ENCODE results near the gene CD63. TPM values are rescaled to one million over a fixed set of nuclear protein-coding genes. Genes with fewer than 3 reads are reported as not detected.

CD63 gene
- total and polyA plus RNA-seq, 10 donors = 395 to 750 (median 568) TPM

DNA sequence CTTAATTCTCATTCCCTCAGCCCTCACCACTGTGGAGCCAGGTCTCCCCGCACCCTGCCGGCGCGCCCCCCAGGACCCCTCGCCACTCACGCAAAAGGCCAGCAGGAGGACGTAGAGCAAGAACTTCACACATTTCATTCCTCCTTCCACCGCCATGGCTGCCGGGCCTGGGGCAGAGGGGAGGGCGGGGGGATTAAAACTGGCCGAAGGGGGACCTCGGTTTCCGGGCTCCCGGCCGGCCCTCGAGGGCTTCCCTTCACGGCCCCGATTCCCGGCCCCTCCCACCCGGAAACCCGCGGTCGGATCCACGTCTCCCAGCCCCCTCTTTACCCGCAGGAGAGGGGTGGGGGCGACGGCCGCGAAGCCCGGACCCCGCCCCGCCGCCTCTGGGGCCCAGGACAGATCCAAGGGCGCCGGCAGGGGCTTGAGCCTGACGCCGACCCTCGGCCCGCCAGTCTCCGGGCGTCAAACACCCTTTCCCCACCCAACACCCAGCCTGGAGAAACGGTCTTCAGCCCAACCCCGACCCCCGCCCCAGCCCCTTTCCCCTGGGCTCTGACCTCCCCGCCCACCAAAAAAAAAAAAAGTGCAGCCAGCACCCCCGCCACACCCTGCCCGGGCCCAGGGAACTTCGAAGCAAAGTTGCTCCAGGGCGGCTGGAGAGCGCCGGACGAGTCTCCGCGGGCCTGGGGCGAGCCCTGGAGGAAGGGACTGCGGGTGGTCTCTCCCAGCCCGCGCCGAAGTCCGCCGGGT, 447 bp downstream of the CD63 start:
- Histone ChIP-seq H3K4me1 (peaks cover 29 to 85% (median 66%) of the 10 kb centered on the region in 6 donors), H3K36me3 (peaks cover 0 to 43% (median 34%) of the 10 kb centered on the region in 6 donors), H3K9me3 (no peaks in the 10 kb centered on the region), H3K27me3 (replicated peaks in 1 of 7) (no peaks in the 10 kb centered on the region), H3K27ac (peak overlapping the region; percentile 82 to 99 (median 98)), H3K4me3 (peak overlapping the region; percentile 65 to 84 (median 76))
- 0 to 1% (median 0%) methylated on average over 25 to 61 of the region's 61 CpGs for WGBS, 5 donors
- DNase-seq = peak; percentile 92
- intact Hi-C loops (cut with DNase I; ENCODE audit: low total_unique reads) = no loop called here
- TF ChIP-seq, protein P1, sequence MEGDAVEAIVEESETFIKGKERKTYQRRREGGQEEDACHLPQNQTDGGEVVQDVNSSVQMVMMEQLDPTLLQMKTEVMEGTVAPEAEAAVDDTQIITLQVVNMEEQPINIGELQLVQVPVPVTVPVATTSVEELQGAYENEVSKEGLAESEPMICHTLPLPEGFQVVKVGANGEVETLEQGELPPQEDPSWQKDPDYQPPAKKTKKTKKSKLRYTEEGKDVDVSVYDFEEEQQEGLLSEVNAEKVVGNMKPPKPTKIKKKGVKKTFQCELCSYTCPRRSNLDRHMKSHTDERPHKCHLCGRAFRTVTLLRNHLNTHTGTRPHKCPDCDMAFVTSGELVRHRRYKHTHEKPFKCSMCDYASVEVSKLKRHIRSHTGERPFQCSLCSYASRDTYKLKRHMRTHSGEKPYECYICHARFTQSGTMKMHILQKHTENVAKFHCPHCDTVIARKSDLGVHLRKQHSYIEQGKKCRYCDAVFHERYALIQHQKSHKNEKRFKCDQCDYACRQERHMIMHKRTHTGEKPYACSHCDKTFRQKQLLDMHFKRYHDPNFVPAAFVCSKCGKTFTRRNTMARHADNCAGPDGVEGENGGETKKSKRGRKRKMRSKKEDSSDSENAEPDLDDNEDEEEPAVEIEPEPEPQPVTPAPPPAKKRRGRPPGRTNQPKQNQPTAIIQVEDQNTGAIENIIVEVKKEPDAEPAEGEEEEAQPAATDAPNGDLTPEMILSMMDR (IDR thresholded peaks at IDR 0.05 in 8 of 11, conservative IDR thresholded peaks at IDR 0.05 in 3 of 11) = no peak
- TF ChIP-seq POLR2AphosphoS5 (IDR thresholded peaks at IDR 0.05) = peak in 1 of 3 donors; percentile 28

- H3K27me3 ChIP-seq (replicated peaks in 1 of 7) = no peaks in the 10 kb centered on the region
- H3K9me3 ChIP-seq = no peaks in the 10 kb centered on the region
- H3K27ac ChIP-seq = peak overlapping the region; percentile 82 to 99 (median 98)
- peaks cover 0 to 49% (median 34%) of the 10 kb centered on the region in 6 donors for H3K36me3 ChIP-seq
- TF ChIP-seq, protein P1 (IDR thresholded peaks at IDR 0.05 in 8 of 11, conservative IDR thresholded peaks at IDR 0.05 in 3 of 11) = no peak
- peak in 1 of 3 donors; percentile 44 for TF ChIP-seq POLR2AphosphoS5 (IDR thresholded peaks at IDR 0.05)
- 25 to 42% (median 27%) methylated on average over 9 of the region's 9 CpGs for WGBS, 5 donors
- H3K4me1 ChIP-seq = peaks cover 29 to 92% (median 66%) of the 10 kb centered on the region in 6 donors
- intact Hi-C loops (cut with DNase I; ENCODE audit: low total_unique reads) = no loop called here
- peak; percentile 83 for DNase-seq
- peak overlapping the region; percentile 65 to 84 (median 76) for H3K4me3 ChIP-seq
Observed at GRCh38 chr12:55727643-55728185, 1.1 kb downstream of the CD63 start.

- Histone ChIP-seq H3K27ac (peak overlapping the region in 7 of 8 donors; percentile 92 to 99 (median 98)), H3K4me3 (peak overlapping the region in 7 of 8 donors; percentile 65 to 84 (median 74))
- no peak for DNase-seq
Observed at GRCh38 chr12:55726971-55727370, 1.8 kb downstream of the CD63 start.

More at GRCh38 chr12:55726971-55727370, 1.8 kb downstream of the CD63 start:
- intact Hi-C loops (cut with DNase I; ENCODE audit: low total_unique reads) = no loop called here
- no peaks in the 10 kb centered on the region for H3K9me3 ChIP-seq
- H3K27me3 ChIP-seq (replicated peaks in 1 of 7) = no peaks in the 10 kb centered on the region
- H3K36me3 ChIP-seq = peaks cover 0 to 57% (median 35%) of the 10 kb centered on the region in 6 donors
- H3K4me1 ChIP-seq = peaks cover 29 to 92% (median 66%) of the 10 kb centered on the region in 6 donors
- TF ChIP-seq POLR2AphosphoS5 (IDR thresholded peaks at IDR 0.05) = no peak
- TF ChIP-seq POLR2A (IDR thresholded peaks at IDR 0.05) = no peak
- TF ChIP-seq, protein P1 (IDR thresholded peaks at IDR 0.05 in 8 of 11, conservative IDR thresholded peaks at IDR 0.05 in 3 of 11) = no peak
- 42 to 61% (median 50%) methylated on average over 9 to 10 of the region's 10 CpGs for WGBS, 5 donors

Data from spleen (tissue), 11 donors.